ENCODE data around the gene GABRR2.
"Not testable (repeated sequence)": the region's sequence is repeated elsewhere in the genome, so short reads cannot be mapped to it uniquely, and the experiment has no call there.

The GABRR2 gene

DNA sequence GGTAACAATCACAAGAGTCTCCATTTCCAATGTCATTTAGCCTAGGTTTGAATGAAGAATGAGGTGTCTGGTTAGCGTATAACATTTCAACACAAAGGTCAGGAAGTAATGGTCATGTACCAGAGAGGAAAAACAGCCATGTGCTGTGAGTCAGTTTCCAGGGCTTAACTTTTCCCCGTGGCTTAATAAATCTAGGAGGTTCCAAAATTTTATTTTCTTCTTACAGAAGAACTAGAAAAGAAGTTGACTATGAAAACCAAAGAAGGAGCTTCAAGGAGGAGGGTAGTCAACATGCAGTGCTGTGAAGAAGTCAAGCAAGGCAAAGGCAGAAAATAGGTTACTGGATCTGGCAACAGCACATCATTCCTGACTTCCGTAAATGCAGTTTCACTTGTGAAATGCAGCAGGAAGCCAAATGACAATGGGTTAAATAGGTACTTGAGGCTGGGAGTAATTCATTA, 8.4 kb upstream of the GABRR2 start:
- no peak for DNase-seq

DNA sequence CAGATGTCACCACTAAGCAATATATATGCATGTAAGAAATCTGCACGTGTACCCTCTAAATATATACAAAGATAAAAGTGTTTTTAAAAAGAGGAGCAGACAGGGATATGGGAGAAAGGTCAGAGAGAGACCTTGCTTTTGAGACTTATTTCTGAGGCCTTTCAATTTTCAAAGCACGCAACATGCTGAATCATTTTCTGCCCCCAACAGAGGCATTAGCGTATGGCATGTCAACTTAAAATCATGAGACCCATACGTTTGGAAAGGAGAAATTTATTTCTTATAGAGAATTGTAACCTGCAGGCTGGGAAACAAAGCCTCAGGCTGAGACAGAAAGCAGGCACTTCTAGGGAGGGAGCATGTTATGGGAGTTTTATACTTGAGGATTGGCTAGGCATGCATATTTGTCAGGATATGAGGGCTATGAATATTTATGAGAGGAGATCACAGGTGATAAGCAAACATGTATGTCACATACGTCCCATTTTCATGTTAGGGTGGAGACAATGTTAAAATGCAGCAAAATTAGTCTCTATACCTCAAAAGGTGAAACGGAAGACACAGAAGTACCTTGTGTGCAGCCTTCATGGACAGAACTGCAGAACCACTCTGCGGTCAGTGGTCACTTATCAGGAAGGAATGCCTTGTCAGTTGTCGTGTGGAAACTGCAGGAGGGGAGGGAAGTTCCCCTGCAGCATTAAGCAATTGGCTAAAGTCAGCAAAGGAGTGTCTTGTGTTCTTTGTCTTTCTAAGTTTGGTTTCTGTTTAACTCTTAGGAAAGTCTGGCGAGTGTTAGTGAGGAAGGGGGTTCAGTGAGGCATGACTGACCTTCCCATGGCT, 6.3 kb upstream of the GABRR2 start:
- no peak for DNase-seq

DNA sequence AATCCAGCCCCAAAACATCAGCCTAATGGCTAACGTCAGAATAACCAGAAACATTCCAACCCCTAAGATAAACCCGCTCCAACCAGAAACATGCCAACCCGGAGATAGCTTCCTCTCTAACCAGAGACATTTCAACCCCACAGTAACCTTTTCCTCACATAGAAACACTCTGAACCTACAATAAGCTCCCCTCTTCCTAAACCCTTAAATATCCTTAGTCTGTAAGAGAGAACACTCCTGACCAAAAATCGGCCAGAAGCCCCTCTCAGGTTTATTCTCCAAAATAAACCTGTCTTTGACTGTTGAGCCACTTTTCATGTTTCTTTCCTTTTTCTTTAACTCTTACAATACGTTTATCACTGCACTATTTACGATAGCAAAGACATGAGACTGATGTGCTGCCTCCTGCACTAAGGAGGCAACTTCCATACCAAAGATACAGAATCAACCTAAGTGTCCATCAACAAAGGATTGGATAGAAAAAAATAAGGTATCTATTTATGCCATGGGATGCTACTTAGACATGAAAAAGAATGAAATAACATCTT, 5.0 kb upstream of the GABRR2 start:
- no peak for DNase-seq

DNA sequence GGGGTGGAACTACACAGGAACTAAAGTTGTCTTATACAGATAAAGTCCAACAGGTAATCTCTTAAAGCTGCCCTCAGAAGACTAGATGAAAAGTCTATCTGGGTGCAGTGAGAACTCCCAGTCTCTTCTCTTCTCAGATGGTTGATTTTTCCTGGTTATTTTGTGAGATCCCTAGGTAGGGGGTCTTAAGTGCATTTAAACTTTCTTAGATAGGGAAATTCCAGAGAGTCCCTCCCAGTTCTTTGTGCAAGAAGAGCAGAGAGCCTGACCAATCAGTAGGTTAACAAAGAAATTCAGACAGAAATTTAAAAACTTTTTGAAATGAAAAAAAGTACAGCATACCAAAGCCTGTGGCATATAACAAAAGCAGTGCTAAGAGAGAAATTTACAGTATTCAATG, 2.0 kb upstream of the GABRR2 start:
- no peak for DNase-seq

DNA sequence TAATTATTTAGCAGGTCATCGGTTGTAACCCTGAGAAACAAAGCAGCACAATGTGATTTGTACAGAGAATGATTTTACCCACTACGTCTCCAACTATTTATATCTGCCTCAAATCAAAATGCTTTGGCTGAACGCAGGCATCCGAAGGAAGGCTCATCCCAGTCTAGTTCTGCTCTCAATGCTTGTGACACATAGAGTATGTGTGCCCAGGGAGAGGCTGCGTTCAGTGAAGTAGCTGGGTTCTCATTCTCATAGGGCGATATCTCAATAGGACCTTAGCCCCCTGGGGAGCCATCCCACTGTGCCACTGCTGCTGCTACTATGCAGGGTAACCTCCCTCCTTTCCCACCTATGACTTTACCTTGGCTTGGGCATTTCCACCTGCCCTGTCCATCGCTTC, 407 bp downstream of the GABRR2 start:
- DNase-seq: no peak

DNA sequence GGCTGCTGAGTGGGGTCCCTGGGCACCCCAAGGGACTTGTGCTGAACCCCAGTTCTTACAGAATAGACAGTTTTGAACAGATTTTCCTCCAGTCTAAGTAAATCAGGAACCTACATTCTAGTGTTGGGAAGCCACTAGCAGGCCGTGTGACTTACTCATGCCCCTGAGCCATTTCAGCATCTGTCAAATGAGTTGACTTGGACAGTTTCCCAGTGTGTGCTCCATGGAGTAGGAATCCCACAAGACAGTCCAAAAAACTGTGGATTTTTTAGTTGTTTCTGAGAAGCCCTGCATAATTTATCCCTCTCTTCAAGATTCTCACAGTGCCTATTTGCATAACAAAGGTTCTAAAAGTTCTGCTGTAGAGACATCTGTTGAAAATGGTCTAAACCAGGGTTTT, 2.1 kb downstream of the GABRR2 start:
- DNase-seq: no peak

DNA sequence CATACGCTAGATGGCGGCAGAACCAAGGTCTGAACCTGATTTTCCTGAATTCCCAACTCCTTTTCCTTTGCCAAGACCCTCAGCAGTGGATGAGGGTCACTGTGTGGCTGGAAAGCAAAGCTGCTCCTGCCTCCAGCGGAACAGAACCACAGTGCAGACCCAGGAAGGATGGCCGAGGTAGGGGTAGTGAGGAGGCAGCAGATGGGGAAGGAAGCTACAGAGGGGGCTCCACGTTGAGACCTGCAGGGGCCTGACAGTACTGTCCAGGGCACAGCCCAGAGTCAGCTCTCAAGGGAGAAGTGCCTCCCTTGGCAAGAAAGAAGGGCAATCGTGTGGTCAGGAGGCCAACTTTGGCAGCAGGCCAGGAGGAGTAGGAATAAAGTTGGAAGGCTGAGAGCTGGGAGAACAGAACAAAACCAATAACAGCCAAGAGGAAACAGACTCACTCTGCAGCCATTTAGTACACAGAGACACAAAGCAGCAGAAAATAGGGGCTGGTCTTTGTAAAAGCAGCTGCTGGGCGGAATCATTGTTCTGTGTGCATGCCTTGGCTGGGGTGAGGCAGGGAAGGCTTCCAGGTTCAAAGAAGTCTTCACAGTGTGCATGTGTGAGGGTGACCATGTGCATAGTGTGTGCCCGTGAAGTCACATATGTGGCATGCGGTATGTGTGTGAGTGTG, 3.1 kb downstream of the GABRR2 start:
- DNase-seq: peak; percentile 5 to 62 (median 13)

DNA sequence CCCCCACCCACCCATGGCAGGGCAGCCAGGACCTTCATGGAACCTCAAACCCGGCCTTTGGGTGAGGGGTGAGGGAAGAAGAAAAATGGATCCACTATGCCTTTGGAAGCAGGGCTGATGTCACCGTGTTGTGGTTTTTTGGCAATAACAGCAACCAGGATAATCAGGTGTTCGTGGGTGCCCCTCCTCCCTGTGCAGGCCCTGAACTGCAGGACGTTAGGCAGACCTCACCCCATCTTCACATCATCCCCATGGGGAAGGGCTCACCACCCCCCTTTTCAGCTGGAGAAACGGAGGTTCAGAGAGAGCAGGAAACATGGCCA, 3.6 kb downstream of the GABRR2 start:
- DNase-seq: no peak

DNA sequence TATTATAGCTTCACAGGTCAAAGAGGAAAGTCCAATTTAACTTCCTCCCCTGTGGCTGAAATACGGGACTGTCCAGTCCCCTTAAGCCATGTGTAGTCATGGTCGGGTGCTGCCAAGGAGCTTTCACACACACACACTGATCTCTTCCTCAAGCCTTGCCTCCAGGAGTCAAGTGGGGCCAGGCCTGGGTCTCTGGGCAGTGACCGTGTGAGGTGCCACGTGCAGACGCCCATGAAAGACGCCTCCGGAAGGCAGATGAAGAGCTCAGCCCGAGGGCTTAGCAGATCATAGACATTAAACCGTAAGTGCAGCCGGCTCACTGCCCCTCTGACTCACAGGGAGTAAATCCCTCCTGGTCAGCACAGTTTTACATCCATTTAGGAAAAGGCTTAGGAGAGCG, 4.2 kb downstream of the GABRR2 start:
- DNase-seq: no peak

DNA sequence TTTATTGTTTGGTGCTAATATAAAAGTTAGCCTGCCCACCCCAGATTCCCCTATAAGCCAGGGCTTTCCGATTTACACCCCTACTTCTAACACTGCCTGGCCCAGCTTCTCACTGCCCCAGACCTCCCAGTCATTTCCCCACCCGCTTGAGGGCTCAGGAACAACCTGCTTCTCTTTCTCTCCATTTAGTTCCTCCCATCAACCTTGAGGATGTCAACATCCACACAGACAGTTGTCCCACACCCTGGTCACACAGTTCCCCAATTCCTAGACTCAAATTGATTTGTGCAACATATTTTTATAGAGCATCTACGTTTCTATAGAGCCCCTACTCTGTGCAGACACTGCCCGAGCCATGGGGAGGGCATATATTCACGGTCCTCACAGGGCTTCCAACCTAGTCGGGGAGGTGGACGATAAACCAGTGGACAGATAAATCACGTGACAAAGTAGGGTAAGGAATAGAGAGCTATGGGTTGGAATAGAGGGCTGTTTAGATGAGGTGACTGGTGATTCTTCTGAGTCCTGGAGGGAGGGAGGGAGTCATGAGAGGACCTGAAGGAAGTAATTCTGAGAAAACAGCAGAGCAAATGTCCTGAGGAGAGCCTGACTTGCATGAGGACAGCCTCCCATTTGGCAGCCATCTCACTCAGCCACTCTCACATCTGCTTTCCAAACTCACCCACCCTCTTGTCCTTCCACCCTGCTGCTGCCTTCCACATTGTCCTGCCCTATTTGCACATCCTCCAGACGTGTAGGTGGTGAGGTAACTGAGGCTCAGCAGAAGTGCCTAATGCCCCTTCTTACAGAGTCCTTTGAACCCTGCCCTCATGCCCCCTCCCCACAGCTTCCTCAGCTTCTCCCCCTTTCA, 6.3 kb downstream of the GABRR2 start:
- no peak for DNase-seq

DNA sequence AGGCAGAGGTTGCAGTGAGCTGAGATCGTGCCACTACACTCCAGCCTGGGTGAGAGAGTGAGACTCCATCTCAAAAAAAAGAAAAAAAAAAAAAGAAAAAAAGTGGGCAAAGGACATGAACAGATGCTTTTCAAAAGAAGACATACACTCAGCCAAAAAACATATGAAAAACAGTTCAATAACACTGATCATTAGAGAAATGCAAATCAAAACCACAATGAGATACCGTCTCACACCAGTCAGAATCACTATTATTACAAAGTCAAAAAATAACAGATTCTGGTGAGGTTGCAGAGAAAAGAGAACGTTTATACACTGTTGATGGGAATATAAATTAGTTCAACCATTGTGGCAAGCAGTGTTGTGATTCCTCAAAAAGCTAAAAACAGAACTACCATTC, 10.6 kb downstream of the GABRR2 start:
- DNase-seq: not testable (repeated sequence)

DNA sequence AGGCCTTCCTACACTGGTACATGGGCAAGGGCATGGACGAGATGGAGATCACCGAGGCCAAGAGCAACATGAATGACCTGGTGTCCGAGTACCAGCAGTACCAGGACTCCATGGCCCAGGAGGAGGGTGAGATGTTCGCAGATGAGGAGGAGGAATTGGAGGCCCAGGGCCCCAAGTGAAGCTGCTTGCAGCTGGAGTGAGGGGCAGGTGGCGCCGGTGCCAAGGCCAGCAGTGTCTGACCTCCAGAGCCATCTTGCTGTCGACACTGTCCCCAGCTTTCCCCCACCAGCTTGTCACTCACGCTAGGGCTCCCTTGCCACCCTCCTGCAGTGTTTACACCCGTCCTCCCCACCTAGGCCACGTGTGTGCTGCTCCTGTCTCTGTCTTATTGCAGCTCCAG, 12.2 kb downstream of the GABRR2 start:
- DNase-seq: no peak

DNA sequence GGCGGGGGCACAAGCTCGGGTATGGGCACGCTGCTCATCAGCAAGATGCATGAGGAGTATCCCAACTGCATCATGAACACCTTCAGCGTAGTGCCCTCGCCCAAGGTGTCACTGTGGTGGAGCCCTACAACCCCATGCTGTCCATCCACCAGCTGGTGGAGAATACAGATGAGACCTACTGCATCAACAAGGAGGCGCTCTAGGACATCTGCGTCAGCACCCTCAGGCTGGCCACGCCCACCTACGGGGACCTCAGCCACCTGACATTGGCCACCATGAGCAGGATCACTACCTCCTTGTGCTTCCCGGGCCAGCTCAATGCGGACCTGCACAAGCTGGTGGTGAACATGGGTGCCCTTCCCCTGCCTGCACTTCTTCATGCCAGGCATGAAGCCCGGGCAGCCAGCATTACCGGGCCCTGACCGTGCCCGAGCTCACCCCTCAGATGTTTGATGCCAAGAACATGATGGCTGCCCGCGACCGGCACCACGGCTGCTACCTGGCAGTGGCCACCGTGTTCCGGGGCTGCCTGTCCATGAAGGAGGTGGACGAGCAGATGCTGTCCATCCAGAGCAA, 12.8 kb downstream of the GABRR2 start:
- no peak for DNase-seq

DNA sequence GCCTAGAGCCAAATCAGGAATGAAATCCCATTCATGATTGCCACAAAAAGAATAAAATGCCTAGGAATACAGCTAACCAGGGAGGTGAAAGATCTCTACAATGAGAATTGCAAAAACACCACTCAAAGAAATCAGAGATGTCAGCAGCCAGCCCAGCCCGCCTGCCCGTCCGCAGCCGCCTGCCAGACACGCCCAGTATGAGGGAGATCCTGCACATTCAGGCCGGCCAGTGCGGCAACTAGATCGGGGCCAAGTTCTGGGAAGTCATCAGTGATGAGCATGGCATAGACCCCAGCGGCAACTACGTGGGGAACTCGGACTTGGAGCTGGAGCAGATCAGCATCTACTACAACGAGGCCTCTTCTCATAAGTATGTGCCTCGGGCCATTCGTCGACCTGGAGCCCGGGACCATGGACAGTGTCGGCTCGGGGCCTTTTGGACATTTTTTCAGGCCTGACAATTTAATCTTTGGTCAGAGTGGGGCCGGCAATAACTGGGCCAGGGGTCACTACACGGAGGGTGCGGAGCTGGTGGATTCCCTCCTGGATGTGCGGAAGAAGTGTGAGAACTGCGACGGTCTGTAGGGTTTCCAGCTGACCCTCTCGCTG, 13.4 kb downstream of the GABRR2 start:
- DNase-seq: no peak

DNA sequence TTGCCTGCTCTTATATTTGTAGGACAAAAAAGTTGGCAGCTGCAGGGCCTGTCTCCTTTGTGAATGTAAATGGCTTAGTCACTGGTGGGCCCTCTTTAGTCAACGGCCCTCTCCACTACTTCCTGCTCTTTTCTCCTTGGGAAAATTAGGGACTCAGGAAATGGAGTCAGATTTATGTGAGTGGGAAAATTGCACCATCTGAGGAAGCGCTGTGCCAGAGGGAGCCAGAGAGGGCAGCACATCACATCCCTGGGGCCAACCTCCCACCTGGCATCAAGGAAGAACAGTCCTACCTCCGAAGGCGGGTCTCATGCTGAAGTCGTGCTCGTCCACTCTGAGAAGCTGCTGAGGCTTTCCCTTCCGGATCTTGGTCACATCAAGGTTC, 15.6 kb downstream of the GABRR2 start:
- DNase-seq: no peak

DNA sequence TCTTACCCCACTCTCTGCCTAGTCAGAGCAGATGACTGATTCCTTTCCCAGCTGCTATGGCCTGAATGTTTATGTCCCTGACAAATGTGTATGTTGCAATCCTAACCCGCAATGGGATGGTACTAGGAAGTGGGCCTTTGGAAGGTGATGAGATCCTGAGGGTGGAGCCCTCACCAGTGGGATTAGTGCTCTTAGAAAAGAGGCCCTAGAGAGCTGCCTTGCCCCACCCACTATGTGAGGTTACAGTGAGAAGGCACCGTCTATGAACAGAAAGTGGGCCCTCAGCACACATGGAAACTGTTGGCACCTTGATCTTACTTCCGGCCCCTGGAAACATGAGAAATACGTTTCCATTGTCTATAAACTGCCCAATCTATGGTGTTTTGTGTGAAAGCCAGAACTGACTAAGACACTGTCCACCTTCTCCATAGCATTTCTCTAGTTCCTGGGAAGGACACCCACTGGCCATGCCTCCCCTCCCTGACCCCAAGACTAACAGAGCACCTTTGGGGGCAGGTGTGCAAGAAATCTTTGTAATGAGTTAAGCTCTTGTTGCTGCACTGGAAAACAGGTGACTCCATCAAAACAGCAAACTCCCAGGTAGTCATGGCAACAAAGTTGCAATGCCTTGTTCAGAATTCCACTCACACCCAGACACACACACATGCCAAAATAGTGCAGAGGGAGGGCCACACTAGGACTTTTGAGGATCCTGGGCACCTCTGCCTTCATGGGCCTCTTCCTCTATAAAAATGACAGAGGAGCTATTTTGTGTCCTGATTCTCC, 16.2 kb downstream of the GABRR2 start:
- DNase-seq: no peak

DNA sequence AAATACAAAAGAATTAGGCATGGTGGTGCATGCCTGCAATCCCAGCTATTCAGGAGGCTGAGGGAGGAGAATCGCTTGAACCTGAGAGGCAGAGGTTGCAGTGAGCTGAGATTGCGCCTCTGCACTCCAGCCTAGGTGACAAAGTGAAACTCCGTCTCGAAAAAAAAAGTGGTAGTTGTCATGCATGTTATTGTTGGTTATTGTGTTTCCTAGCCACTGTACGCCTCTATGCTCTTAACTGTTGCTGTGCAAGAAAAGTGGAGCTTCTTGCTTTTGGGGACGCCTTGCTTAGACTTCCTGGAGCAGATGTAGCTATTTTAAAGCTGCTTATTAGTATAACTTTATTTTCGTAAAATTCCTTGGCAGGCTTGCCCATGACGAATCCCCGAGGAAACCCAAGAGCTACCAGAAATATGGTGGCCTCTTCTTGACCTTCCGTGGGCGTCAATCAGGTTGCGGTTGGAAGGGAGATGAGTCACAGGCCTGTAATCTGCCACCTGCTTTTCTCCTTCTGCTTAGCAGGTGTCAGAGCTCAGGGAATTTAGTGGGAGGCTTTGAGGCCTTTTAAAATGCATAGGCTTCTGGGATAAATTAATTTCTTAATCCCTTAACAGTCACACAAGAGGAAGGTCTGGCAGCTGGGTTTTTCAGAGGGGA, 17.3 kb downstream of the GABRR2 start:
- peak in 1 of 3 experiments; percentile 7 for DNase-seq

DNA sequence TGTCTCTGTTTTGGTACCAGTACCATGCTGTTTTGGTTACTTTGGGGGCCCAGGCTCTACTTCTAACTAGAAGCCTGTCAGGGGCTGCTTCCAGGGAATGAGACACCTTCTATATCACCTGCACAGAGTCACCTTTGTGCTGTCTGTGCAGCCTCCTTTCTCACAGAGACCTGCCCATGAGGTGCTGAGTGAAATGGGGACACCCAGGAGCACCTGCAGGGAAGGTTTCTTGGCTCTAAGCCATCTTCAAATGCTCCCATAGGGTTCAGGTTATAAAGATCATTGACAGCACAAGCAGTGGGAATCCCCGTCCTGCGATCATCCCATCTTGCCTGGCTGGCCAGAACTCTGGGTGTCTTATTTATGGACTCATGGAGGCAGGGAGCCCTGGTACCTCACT, 19.1 kb downstream of the GABRR2 start:
- no peak for DNase-seq

DNA sequence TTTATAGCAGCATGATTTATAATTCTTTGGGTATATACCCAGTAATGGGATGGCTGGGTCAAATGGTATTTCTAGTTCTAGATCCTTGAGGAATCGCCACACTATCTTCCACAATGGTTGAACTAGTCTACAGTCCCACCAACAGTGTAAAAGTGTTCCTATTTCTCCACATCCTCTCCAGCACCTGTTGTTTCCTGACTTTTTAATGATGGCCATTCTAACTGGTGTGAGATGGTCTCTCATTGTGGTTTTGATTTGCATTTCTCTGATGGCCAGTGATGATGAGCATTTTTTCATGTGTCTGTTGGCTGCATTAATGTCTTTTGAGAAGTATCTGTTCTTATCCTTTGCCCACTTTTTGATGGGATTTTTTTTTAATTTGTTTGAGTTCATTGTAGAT, 20.0 kb downstream of the GABRR2 start:
- not testable (repeated sequence) for DNase-seq

DNA sequence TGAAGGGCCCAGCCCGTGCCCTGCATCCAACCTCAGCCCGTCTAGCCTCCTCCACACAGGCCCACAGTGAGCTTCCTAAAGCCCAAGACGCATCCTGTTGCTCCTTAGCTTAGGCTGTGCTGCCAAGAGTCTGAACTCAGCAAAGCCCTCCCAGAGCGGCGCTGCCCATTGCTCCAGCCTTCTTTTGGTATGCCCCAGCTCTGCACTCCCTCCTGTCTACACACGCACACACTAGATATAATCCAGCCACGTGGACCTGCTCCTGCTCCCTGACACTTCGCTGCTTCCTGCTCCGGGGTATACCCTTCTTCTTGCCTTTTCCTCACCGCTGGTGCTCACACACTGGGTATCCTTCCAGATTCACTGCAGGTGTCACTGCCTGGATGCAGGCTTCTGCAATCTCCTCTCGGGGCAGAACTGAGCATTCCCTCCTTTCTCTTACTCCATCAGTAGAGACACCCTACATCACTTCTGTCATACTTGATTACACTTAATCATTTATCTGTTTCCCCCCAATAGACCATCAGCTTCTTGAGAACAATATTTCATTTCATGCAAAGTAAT, 23.8 kb downstream of the GABRR2 start:
- DNase-seq: no peak

Measured in NCI-H1417 (cell line).